ENCODE results near the gene SLC5A9. TPM values are rescaled to one million over a fixed set of nuclear protein-coding genes. Genes with fewer than 3 reads are reported as not detected.

SLC5A9 gene
- total and polyA plus RNA-seq, 7 donors = 0.01 to 0.39 TPM; not detected in 5

- no peaks in the 10 kb centered on the region for H3K4me1 ChIP-seq
- TF ChIP-seq CTCF (IDR thresholded peaks at IDR 0.05) = no peak
- WGBS, 3 donors = 45 to 63% (median 56%) methylated on average over 1 of the region's 1 CpG
- no peaks in the 10 kb centered on the region for H3K27me3 ChIP-seq (ENCODE audit: insufficient read depth in 3 of 3, low read length in 2 of 3)
- H3K36me3 ChIP-seq (ENCODE audit: insufficient read depth in 1 of 2, low read depth in 1 of 2) = no peaks in the 10 kb centered on the region
- no peaks in the 10 kb centered on the region for H3K9me3 ChIP-seq
- H3K27ac ChIP-seq = no peak overlapping the region
- no peak for ATAC-seq
- intact Hi-C loops (cut with DNase I) = no loop called here
- no peak overlapping the region for H3K4me3 ChIP-seq
- no peak for DNase-seq
These were observed 7.3 kb upstream of the SLC5A9 start for GRCh38 chr1:48215222-48215621.

GRCh38 chr1:48215889-48216288 lies 6.6 kb upstream of the SLC5A9 start:
- TF ChIP-seq CTCF (IDR thresholded peaks at IDR 0.05) = no peak
- Histone ChIP-seq H3K27ac (no peak overlapping the region), H3K4me1 (no peaks in the 10 kb centered on the region), H3K4me3 (no peak overlapping the region), H3K36me3 (ENCODE audit: insufficient read depth in 1 of 2, low read depth in 1 of 2) (no peaks in the 10 kb centered on the region), H3K27me3 (ENCODE audit: insufficient read depth in 3 of 3, low read length in 2 of 3) (no peaks in the 10 kb centered on the region), H3K9me3 (no peaks in the 10 kb centered on the region)
- intact Hi-C loops (cut with DNase I) = no loop called here
- WGBS, 3 donors = 69 to 78% (median 77%) methylated on average over 2 of the region's 2 CpGs
- ATAC-seq = no peak
- DNase-seq = peak in 1 of 2 donors; percentile 4

GRCh38 chr1:48216313-48216712 lies 6.2 kb upstream of the SLC5A9 start:
- TF ChIP-seq CTCF (IDR thresholded peaks at IDR 0.05) = no peak
- no peaks in the 10 kb centered on the region for H3K9me3 ChIP-seq

GRCh38 chr1:48216941-48217340 lies 5.6 kb upstream of the SLC5A9 start:
- WGBS, 3 donors = 55 to 68% (median 57%) methylated on average over 3 of the region's 3 CpGs
- intact Hi-C loops (cut with DNase I) = no loop called here
- no peak overlapping the region for H3K27ac ChIP-seq
- H3K9me3 ChIP-seq = no peaks in the 10 kb centered on the region
- ATAC-seq (no peak), DNase-seq (peak in 1 of 2 donors; percentile 12)
- TF ChIP-seq CTCF (IDR thresholded peaks at IDR 0.05) = no peak
- H3K27me3 ChIP-seq (ENCODE audit: insufficient read depth in 3 of 3, low read length in 2 of 3) = no peaks in the 10 kb centered on the region
- H3K4me3 ChIP-seq = no peak overlapping the region
- H3K36me3 ChIP-seq (ENCODE audit: insufficient read depth in 1 of 2, low read depth in 1 of 2) = no peaks in the 10 kb centered on the region
- H3K4me1 ChIP-seq = no peaks in the 10 kb centered on the region

More at GRCh38 chr1:48216313-48216712, 6.2 kb upstream of the SLC5A9 start:
- 70 to 76% (median 75%) methylated on average over 2 of the region's 2 CpGs for WGBS, 3 donors
- DNase-seq (no peak), ATAC-seq (no peak)
- no peaks in the 10 kb centered on the region for H3K36me3 ChIP-seq (ENCODE audit: insufficient read depth in 1 of 2, low read depth in 1 of 2)
- H3K4me1 ChIP-seq = no peaks in the 10 kb centered on the region
- H3K27me3 ChIP-seq (ENCODE audit: insufficient read depth in 3 of 3, low read length in 2 of 3) = no peaks in the 10 kb centered on the region
- H3K4me3 ChIP-seq = no peak overlapping the region
- no peak overlapping the region for H3K27ac ChIP-seq
- intact Hi-C loops (cut with DNase I) = no loop called here

- 0 to 67% (median 29%) methylated on average over 1 of the region's 1 CpG for WGBS, 3 donors
- H3K36me3 ChIP-seq (ENCODE audit: insufficient read depth in 1 of 2, low read depth in 1 of 2) = no peaks in the 10 kb centered on the region
- DNase-seq (no peak), ATAC-seq (no peak)
- no peaks in the 10 kb centered on the region for H3K9me3 ChIP-seq
- TF ChIP-seq CTCF (IDR thresholded peaks at IDR 0.05) = no peak
- H3K4me1 ChIP-seq = no peaks in the 10 kb centered on the region
- H3K4me3 ChIP-seq = no peak overlapping the region
- no peaks in the 10 kb centered on the region for H3K27me3 ChIP-seq (ENCODE audit: insufficient read depth in 3 of 3, low read length in 2 of 3)
- intact Hi-C loops (cut with DNase I) = no loop called here
- H3K27ac ChIP-seq = no peak overlapping the region
These were observed 4.7 kb upstream of the SLC5A9 start for GRCh38 chr1:48217856-48218255.
